HepG2 (cell line): ENCODE results near the gene TVP23A. TPM values are rescaled to one million over a fixed set of nuclear protein-coding genes. Genes with fewer than 3 reads are reported as not detected.

Source experiments
- ATAC-seq: fragments of 200-7000 bp; cut with Tn5 transposase; 3 replicates; pipeline ENCODE4 v1.9.1; 2020; ENCODE audit warnings: mild to moderate bottlenecking, moderate library complexity
- BruUV-seq: library from RNA; stranded (reverse); fragments of 400-500 nt; replicated peaks from 2 replicates; lab custom pipeline; 2021; lab: Mats Ljungman, UMichigan
- CTCF ChIA-PET: fragments of 300-600 bp; formaldehyde crosslinking; extraction: SDS; loops from one replicate; lab custom pipeline; 2021; ENCODE audit warnings: low total read pairs, inconsistent platforms, low intra/inter-chr PET ratio; lab: Yijun Ruan, JAX
- POLR2A ChIA-PET: fragments of 350-600 bp; sonication (Branson Sonifier 250); formaldehyde crosslinking; loops from one replicate; lab custom pipeline; 2020; ENCODE audit warnings: antibody characterized with exemption, inconsistent platforms; lab: Yijun Ruan, JAX
- DNase-seq: peaks from one replicate; pipeline ENCODE4 v3.0.0-alpha.2; 2015; ENCODE audit warnings: low spot score
- FAIRE-seq: peaks from 3 replicates; lab custom pipeline; 2011; peaks lifted over from hg19 to GRCh38; lab: Jason Lieb, UNC
- H2AFZ ChIP-seq: one replicate; pipeline ENCODE4 v1.6.1; 2011; ENCODE audit warnings: low read length, inconsistent platforms
- H3K27ac ChIP-seq: fragments of 300-600 bp; 3 replicates; pipeline ENCODE4 v1.8.0; 2011; ENCODE audit warnings: mixed run types, mild to moderate bottlenecking, mixed read lengths, low read length, inconsistent platforms; ENCODE audit not compliant: insufficient read depth; ENCODE audit errors: extremely low read length
- H3K27me3 ChIP-seq, 2 experiments: fragments of 200-600 bp in 1 of 2; 2 replicates in 1 of 2; 3 replicates in 1 of 2; pipeline versions ENCODE4 v1.6.0 to v1.8.0; 2011; ENCODE audit warnings: low read length in 2 of 2, mild to moderate bottlenecking in 2 of 2, moderate library complexity in 2 of 2, inconsistent platforms in 1 of 2; ENCODE audit not compliant: insufficient read depth in 2 of 2, control insufficient read depth in 1 of 2
- H3K36me3 ChIP-seq, 2 experiments: fragments of 200-600 bp in 1 of 2; replicated peaks in 1 of 2; 2 replicates in 1 of 2; 3 replicates in 1 of 2; pipeline versions ENCODE4 v1.5.1 to v1.8.0; 2011; ENCODE audit warnings: low read length in 2 of 2, inconsistent platforms in 1 of 2; ENCODE audit not compliant: insufficient read depth in 2 of 2, control insufficient read depth in 1 of 2
- H3K4me1 ChIP-seq: 2 replicates; pipeline ENCODE4 v1.5.1; 2012; ENCODE audit warnings: low read length, inconsistent platforms; ENCODE audit not compliant: insufficient read depth
- H3K4me2 ChIP-seq: 2 replicates; pipeline ENCODE4 v1.6.0; 2011; ENCODE audit warnings: low read depth, low read length, inconsistent platforms
- H3K4me3 ChIP-seq, 3 experiments: fragments of 200-600 bp in 1 of 3; sonication (generic), shearing (Covaris generic) in 1 of 3; replicated peaks in 1 of 3; 2 replicates each; pipeline ENCODE4 v1.5.1; 2011 to 2016; ENCODE audit warnings: low read length in 3 of 3, inconsistent platforms in 2 of 3, low read depth in 2 of 3, mild to moderate bottlenecking in 2 of 3, control low read depth in 1 of 3, mixed read lengths in 1 of 3; ENCODE audit not compliant: insufficient read depth in 1 of 3
- H3K79me2 ChIP-seq: one replicate; pipeline ENCODE4 v1.6.1; 2011; ENCODE audit warnings: low read length, inconsistent platforms; ENCODE audit not compliant: insufficient read depth
- H3K9ac ChIP-seq: 2 replicates; pipeline ENCODE4 v1.6.0; 2011; ENCODE audit warnings: mild to moderate bottlenecking, low read depth, low read length, inconsistent platforms; ENCODE audit not compliant: insufficient read depth
- H3K9me3 ChIP-seq: 2 replicates; pipeline ENCODE4 v1.5.1; 2012; ENCODE audit warnings: mild to moderate bottlenecking, low read length
- H4K20me1 ChIP-seq: 2 replicates; pipeline ENCODE4 v1.6.0; 2011; ENCODE audit warnings: inconsistent platforms, mild to moderate bottlenecking, low read length, moderate library complexity; ENCODE audit not compliant: insufficient read depth
- ATF7 ChIP-seq, 2 experiments: fragments of 450-650 bp in 1 of 2; sonication (generic) in 1 of 2; formaldehyde crosslinking in 1 of 2; IDR thresholded peaks; 2 replicates each; pipeline versions ENCODE4 v1.4.0 to v1.6.1; 2016 to 2020; ENCODE audit warnings: antibody characterized with exemption in 1 of 2, mild to moderate bottlenecking in 1 of 2, missing genetic modification reagents in 1 of 2
- IKZF1 ChIP-seq: fragments of 450-650 bp; IDR thresholded peaks from 2 replicates; pipeline ENCODE4 v1.7.1; 2016
- PHF21A ChIP-seq: sonication (generic); formaldehyde crosslinking; IDR thresholded peaks from 2 replicates; pipeline ENCODE4 v1.5.0; 2020; ENCODE audit warnings: mild to moderate bottlenecking, missing genetic modification reagents
- RAD51 ChIP-seq: fragments of 450-650 bp; IDR thresholded peaks from 2 replicates; pipeline ENCODE4 v1.6.1; 2016; ENCODE audit warnings: borderline replicate concordance
- RNF2 ChIP-seq: fragments of 450-650 bp; conservative IDR thresholded peaks from 2 replicates; pipeline ENCODE4 v1.6.1; 2016; ENCODE audit warnings: low read depth
- SMAD1 ChIP-seq: sonication (generic); formaldehyde crosslinking; IDR thresholded peaks from 2 replicates; pipeline ENCODE4 v1.4.0; 2020; ENCODE audit warnings: missing genetic modification reagents, low read depth, mild to moderate bottlenecking, borderline replicate concordance
- STAG1 ChIP-seq: sonication (generic); formaldehyde crosslinking; IDR thresholded peaks from 2 replicates; pipeline ENCODE4 v1.4.0; 2020; ENCODE audit warnings: missing genetic modification reagents
- ZBTB8A ChIP-seq: sonication (generic); formaldehyde crosslinking; IDR thresholded peaks from 2 replicates; pipeline ENCODE4 v1.4.0; 2020; ENCODE audit warnings: mild to moderate bottlenecking, low read depth, missing genetic modification reagents, borderline replicate concordance
- ZIK1 ChIP-seq: sonication (generic); formaldehyde crosslinking; IDR thresholded peaks from 2 replicates; pipeline ENCODE4 v1.5.0; 2020; ENCODE audit warnings: mild to moderate bottlenecking, low read depth, missing genetic modification reagents, borderline replicate concordance
- ZNF10 ChIP-seq: sonication (generic); formaldehyde crosslinking; IDR thresholded peaks from 2 replicates; pipeline ENCODE4 v1.4.0; 2020; ENCODE audit warnings: mild to moderate bottlenecking, low read depth, missing genetic modification reagents, borderline replicate concordance
- ZNF225 ChIP-seq: sonication (generic); formaldehyde crosslinking; IDR thresholded peaks from 2 replicates; pipeline ENCODE4 v1.4.0; 2020; ENCODE audit warnings: mild to moderate bottlenecking, missing genetic modification reagents
- ZNF350 ChIP-seq: sonication (generic); formaldehyde crosslinking; IDR thresholded peaks from 2 replicates; pipeline ENCODE4 v1.4.0; 2020; ENCODE audit warnings: mild to moderate bottlenecking, low read depth, missing genetic modification reagents, borderline replicate concordance
- ZNF572 ChIP-seq: sonication (generic); formaldehyde crosslinking; IDR thresholded peaks from 2 replicates; pipeline ENCODE4 v1.5.1; 2020; ENCODE audit warnings: mild to moderate bottlenecking, missing genetic modification reagents
- ZSCAN9 ChIP-seq: IDR thresholded peaks from 2 replicates; pipeline ENCODE4 v1.6.1; 2016; ENCODE audit warnings: borderline replicate concordance
- WGBS: methylation state at CpG from one replicate; pipeline ENCODE4 v1.1.6; 2017; ENCODE audit warnings: low lambda C conversion rate; 5-methylcytosine and 5-hydroxymethylcytosine counted together
- in situ Hi-C: cut with HindIII; loops from 2 replicates; pipeline ENCODE4 v1.10.0; 2017; ENCODE audit warnings: low pct_unique_long_range_greater_than_20kb; ENCODE audit not compliant: extremely low pct_ligation_motif_present
- intact Hi-C: fragments of 100-400 bp; cut with micrococcal nuclease; formaldehyde crosslinking; loops from one replicate; pipeline ENCODE4 v1.10.0; 2022; ENCODE audit not compliant: unreplicated experiment
- polyA plus RNA-seq, 8 experiments: library from polyadenylated mRNA; depleted of rRNA in 3 of 8; stranded (reverse) in 7 of 8; unstranded in 1 of 8; fragments of >200 nt; fragmentation: Illumina TruSeq in 4 of 8; extraction: Trizol in 4 of 8; gene quantifications; 2 replicates each; pipeline versions ENCODE4 v1.2.1 to v1.2.3, GENCODE V29; 2011 to 2016; ENCODE audit warnings: low read depth in 4 of 8, missing spikeins in 1 of 8, mixed read lengths in 1 of 8; ENCODE audit not compliant: insufficient read depth in 1 of 8
- total RNA-seq, 5 experiments: library from RNA; depleted of rRNA; stranded (reverse); fragments of >200 nt; fragmentation: Illumina TruSeq; extraction: Trizol; gene quantifications; 2 replicates each; pipeline ENCODE4 v1.2.3, GENCODE V29; 2016; ENCODE audit warnings: low read depth in 1 of 5
- TF ChIP-seq, protein P1 (sequence below): sonication (generic); formaldehyde crosslinking; IDR thresholded peaks from 2 replicates; pipeline ENCODE4 v1.5.1; 2020; ENCODE audit warnings: mild to moderate bottlenecking, missing genetic modification reagents, moderate library complexity
- TF ChIP-seq, protein P2 (sequence below): conservative IDR thresholded peaks from 2 replicates; pipeline ENCODE4 v1.6.1; 2018; ENCODE audit warnings: missing genetic modification reagents
- TF ChIP-seq, protein P3 (sequence below): sonication (generic); formaldehyde crosslinking; IDR thresholded peaks from 2 replicates; pipeline ENCODE4 v1.5.0; 2020; ENCODE audit warnings: mild to moderate bottlenecking, missing genetic modification reagents, moderate library complexity

The TVP23A gene
- total and polyA plus RNA-seq, 2 of the 13 experiments (the other 11 are each of a cell fraction or from before 2014, with no cell fraction given), result not detected

DNA sequence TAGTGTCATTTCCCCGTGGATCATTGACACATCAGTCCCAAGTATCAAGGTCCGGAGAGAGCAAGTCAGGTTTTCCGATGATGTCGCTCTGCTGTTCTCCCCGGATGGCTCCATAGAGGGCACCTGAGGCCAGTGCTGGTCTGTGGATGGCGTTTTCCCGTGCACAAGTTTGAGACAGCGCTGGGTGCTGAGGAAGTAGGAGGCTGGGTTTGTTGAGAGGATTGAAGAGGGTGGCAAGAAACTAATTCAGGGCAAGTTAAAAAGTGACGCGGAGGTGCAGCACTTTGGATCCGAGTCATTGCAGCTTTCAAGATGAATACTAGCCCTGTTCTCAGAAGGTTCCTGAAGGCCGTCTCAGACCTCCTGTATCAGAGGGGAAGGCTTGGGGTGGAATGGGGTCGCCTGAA, 67.3 kb downstream of the TVP23A start:
- DNase-seq, result peak; percentile 42
- intact Hi-C loops, result no loop called here
- TF ChIP-seq ATF7 (IDR thresholded peaks at IDR 0.05), result peak; percentile 44; the same call in 1 of the 2 replicates
- no peak for TF ChIP-seq ATF7 (CRISPR knock-in tag; IDR thresholded peaks at IDR 0.05)
- no peak for TF ChIP-seq IKZF1
- TF ChIP-seq, protein P1, sequence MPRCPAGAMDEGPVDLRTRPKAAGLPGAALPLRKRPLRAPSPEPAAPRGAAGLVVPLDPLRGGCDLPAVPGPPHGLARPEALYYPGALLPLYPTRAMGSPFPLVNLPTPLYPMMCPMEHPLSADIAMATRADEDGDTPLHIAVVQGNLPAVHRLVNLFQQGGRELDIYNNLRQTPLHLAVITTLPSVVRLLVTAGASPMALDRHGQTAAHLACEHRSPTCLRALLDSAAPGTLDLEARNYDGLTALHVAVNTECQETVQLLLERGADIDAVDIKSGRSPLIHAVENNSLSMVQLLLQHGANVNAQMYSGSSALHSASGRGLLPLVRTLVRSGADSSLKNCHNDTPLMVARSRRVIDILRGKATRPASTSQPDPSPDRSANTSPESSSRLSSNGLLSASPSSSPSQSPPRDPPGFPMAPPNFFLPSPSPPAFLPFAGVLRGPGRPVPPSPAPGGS (CRISPR knock-in tag), result no peak
- TF ChIP-seq ZNF572 (CRISPR knock-in tag), result no peak
- TF ChIP-seq ZNF225, result no peak
- TF ChIP-seq RNF2, result no peak
- TF ChIP-seq STAG1 (CRISPR knock-in tag), result peak; percentile 25; the same call in 1 of the 2 replicates
- TF ChIP-seq, protein P2, sequence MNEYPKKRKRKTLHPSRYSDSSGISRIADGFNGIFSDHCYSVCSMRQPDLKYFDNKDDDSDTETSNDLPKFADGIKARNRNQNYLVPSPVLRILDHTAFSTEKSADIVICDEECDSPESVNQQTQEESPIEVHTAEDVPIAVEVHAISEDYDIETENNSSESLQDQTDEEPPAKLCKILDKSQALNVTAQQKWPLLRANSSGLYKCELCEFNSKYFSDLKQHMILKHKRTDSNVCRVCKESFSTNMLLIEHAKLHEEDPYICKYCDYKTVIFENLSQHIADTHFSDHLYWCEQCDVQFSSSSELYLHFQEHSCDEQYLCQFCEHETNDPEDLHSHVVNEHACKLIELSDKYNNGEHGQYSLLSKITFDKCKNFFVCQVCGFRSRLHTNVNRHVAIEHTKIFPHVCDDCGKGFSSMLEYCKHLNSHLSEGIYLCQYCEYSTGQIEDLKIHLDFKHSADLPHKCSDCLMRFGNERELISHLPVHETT, result no peak
- no peak for TF ChIP-seq ZIK1 (CRISPR knock-in tag)
- TF ChIP-seq ZSCAN9 (CRISPR knock-in tag), result no peak
- no peak for TF ChIP-seq SMAD1 (CRISPR knock-in tag)
- no peak for TF ChIP-seq PHF21A (CRISPR knock-in tag)
- no peak for TF ChIP-seq RAD51
- no peak for TF ChIP-seq ZNF350 (CRISPR knock-in tag)
- no peak for TF ChIP-seq ZNF10 (CRISPR knock-in tag)
- TF ChIP-seq ZBTB8A (CRISPR knock-in tag), result no peak
- TF ChIP-seq, protein P3, sequence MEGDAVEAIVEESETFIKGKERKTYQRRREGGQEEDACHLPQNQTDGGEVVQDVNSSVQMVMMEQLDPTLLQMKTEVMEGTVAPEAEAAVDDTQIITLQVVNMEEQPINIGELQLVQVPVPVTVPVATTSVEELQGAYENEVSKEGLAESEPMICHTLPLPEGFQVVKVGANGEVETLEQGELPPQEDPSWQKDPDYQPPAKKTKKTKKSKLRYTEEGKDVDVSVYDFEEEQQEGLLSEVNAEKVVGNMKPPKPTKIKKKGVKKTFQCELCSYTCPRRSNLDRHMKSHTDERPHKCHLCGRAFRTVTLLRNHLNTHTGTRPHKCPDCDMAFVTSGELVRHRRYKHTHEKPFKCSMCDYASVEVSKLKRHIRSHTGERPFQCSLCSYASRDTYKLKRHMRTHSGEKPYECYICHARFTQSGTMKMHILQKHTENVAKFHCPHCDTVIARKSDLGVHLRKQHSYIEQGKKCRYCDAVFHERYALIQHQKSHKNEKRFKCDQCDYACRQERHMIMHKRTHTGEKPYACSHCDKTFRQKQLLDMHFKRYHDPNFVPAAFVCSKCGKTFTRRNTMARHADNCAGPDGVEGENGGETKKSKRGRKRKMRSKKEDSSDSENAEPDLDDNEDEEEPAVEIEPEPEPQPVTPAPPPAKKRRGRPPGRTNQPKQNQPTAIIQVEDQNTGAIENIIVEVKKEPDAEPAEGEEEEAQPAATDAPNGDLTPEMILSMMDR, result 0 out of 2 replicates have a peak, but pooled peaks have one; percentile 5

More for the DNA sequence above, 67.3 kb downstream of the TVP23A start:
- POLR2A ChIA-PET, result interaction anchor here (2.3 kb wide), 1 partner anchor 172 kb away, joined by 5 read pairs; no protein-coding TSS in a partner anchor
- Histone ChIP-seq H3K36me3 (peaks cover 27 to 56% of the 10 kb centered on the region in 2 experiments), H3K4me2 (no peak overlapping the region), H3K27me3 (no peaks in the 10 kb centered on the region), H3K9ac (no peak overlapping the region), H3K79me2 (no peaks in the 10 kb centered on the region), H4K20me1 (no peaks in the 10 kb centered on the region), H3K4me1 (0 out of 2 replicates have a peak, but pooled peaks cover 6% of the 10 kb centered on the region), H3K9me3 (no peaks in the 10 kb centered on the region), H3K4me3 (no peak overlapping the region), H3K27ac (no peak overlapping the region), H2AFZ (no peak overlapping the region)
- in situ Hi-C loops, result no loop called here
- BruUV-seq, result no TSS peak
- WGBS, result 86% methylated on average over 13 of the region's 13 CpGs
- CTCF ChIA-PET, result no interaction called here
- FAIRE-seq (no peak), ATAC-seq (peak; percentile 45)
